ENCODE results near the gene KCNQ1. TPM values are rescaled to one million over a fixed set of nuclear protein-coding genes. Genes with fewer than 3 reads are reported as not detected.

KCNQ1 gene
- total RNA-seq, 1 donor from 2014 or later: 1.6 TPM

GRCh38 chr11:2760196-2760871 is 315.5 kb downstream of the KCNQ1 start:
- Histone ChIP-seq H3K4me3 (ENCODE audit: low read depth, low read length) (no peak overlapping the region), H3K36me3 (ENCODE audit: control insufficient read depth, insufficient read depth, low read length) (no peaks in the 10 kb centered on the region), H3K27me3 (ENCODE audit: control insufficient read depth, insufficient read depth, low read length) (no peaks in the 10 kb centered on the region)
- FAIRE-seq: no peak
- TF ChIP-seq, protein P1, sequence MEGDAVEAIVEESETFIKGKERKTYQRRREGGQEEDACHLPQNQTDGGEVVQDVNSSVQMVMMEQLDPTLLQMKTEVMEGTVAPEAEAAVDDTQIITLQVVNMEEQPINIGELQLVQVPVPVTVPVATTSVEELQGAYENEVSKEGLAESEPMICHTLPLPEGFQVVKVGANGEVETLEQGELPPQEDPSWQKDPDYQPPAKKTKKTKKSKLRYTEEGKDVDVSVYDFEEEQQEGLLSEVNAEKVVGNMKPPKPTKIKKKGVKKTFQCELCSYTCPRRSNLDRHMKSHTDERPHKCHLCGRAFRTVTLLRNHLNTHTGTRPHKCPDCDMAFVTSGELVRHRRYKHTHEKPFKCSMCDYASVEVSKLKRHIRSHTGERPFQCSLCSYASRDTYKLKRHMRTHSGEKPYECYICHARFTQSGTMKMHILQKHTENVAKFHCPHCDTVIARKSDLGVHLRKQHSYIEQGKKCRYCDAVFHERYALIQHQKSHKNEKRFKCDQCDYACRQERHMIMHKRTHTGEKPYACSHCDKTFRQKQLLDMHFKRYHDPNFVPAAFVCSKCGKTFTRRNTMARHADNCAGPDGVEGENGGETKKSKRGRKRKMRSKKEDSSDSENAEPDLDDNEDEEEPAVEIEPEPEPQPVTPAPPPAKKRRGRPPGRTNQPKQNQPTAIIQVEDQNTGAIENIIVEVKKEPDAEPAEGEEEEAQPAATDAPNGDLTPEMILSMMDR (IDR thresholded peaks at IDR 0.05; ENCODE audit: insufficient read depth, low read length, severe bottlenecking): no peak
- DNase-seq (ENCODE audit: low read depth): no peak

- DNase-seq (ENCODE audit: low read depth): no peak
- TF ChIP-seq, protein P1 (IDR thresholded peaks at IDR 0.05; ENCODE audit: insufficient read depth, low read length, severe bottlenecking): no peak
- Histone ChIP-seq H3K4me3 (ENCODE audit: low read depth, low read length) (no peak overlapping the region), H3K27me3 (ENCODE audit: control insufficient read depth, insufficient read depth, low read length) (no peaks in the 10 kb centered on the region), H3K36me3 (ENCODE audit: control insufficient read depth, insufficient read depth, low read length) (no peaks in the 10 kb centered on the region)
- no peak for FAIRE-seq
These were observed 316.6 kb downstream of the KCNQ1 start for GRCh38 chr11:2761131-2762030.

DNA sequence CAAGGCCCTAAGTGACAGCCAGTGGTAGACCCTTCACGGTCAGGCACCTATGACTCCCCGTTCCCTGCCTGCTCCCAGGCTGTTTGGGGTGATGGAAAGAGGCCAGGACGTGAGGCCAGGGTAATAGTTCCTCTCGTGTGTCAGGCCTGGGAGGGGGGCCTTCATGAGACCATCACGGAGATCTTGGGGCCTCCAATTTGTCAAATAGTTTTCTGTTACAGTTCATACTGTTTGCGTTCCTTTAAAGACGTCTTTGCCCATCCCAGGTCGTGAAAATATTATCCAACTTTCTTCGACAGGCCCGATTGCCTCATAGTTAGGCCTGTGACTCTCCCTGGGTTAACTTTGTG is 317.2 kb downstream of the KCNQ1 start:
- TF ChIP-seq, protein P1 (IDR thresholded peaks at IDR 0.05; ENCODE audit: insufficient read depth, low read length, severe bottlenecking): no peak
- H3K4me3 ChIP-seq (ENCODE audit: low read depth, low read length): no peak overlapping the region
- H3K36me3 ChIP-seq (ENCODE audit: control insufficient read depth, insufficient read depth, low read length): no peaks in the 10 kb centered on the region
- DNase-seq (ENCODE audit: low read depth) (no peak), FAIRE-seq (peak; percentile 64)
- no peaks in the 10 kb centered on the region for H3K27me3 ChIP-seq (ENCODE audit: control insufficient read depth, insufficient read depth, low read length)

DNA sequence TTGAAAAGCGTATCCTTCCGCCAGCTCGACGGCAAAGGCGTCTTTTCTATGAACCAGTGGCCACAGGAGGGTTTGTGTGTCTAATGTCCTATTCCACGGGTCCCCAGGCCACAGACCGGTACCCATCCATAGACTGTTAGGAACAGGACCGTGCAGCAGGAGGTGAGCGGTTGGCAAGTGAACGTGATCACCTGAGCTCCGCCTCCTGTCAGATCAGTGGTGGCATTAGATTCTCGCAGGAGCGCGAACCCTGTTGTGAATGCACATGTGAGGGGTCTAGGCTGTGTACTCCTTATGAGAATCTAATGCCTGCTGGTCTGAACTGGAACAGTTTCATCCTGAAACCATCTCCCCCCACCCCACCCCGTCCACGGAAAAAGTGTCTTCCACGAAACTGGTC is 317.6 kb downstream of the KCNQ1 start:
- Histone ChIP-seq H3K4me3 (ENCODE audit: low read depth, low read length) (no peak overlapping the region), H3K27me3 (ENCODE audit: control insufficient read depth, insufficient read depth, low read length) (no peaks in the 10 kb centered on the region), H3K36me3 (ENCODE audit: control insufficient read depth, insufficient read depth, low read length) (no peaks in the 10 kb centered on the region)
- DNase-seq (ENCODE audit: low read depth) (no peak), FAIRE-seq (no peak)
- TF ChIP-seq, protein P1 (IDR thresholded peaks at IDR 0.05; ENCODE audit: insufficient read depth, low read length, severe bottlenecking): no peak

- no peaks in the 10 kb centered on the region for H3K36me3 ChIP-seq (ENCODE audit: control insufficient read depth, insufficient read depth, low read length)
- no peak for DNase-seq (ENCODE audit: low read depth)
- no peaks in the 10 kb centered on the region for H3K27me3 ChIP-seq (ENCODE audit: control insufficient read depth, insufficient read depth, low read length)
- no peak for FAIRE-seq
- H3K4me3 ChIP-seq (ENCODE audit: low read depth, low read length): no peak overlapping the region
- TF ChIP-seq, protein P1 (IDR thresholded peaks at IDR 0.05; ENCODE audit: insufficient read depth, low read length, severe bottlenecking): no peak
These were observed 319.2 kb downstream of the KCNQ1 start for GRCh38 chr11:2763984-2764383.

All from bronchial epithelial cell (primary cell).